Stimulated activated CD4-positive, alpha-beta T cell treated with anti-CD3 and anti-CD28 coated beads, TNF-alpha, amount 100 ng/mL, for 4 hours (primary cell): Measurements from ENCODE around the gene DNM1L.

Experiments
- DNase-seq, 3 experiments: peaks; one replicate each; pipeline ENCODE4 v3.0.0-alpha.2; 2020; ENCODE audit warnings: low read depth in 3 of 3

The DNM1L gene

GRCh38 chr12:32679091-32679919, at the start of gene DNM1L:
Gene DNM1L, plus strand, starts transcription at chr12:32679301. Its CDS starts 63 bp downstream, at chr12:32679364.
- DNase-seq: peak; percentile 80 to 86 (median 81)

GRCh38 chr12:32641287-32641901, 37.7 kb upstream of the DNM1L start:
- DNase-seq: no peak

- no peak for DNase-seq
Measured at GRCh38 chr12:32644431-32644830, 34.7 kb upstream of the DNM1L start.

GRCh38 chr12:32647275-32647674, 31.8 kb upstream of the DNM1L start:
- no peak for DNase-seq

- DNase-seq: no peak
Measured at GRCh38 chr12:32650508-32650907, 28.6 kb upstream of the DNM1L start.

- no peak for DNase-seq
Measured at GRCh38 chr12:32651151-32651955, 27.7 kb upstream of the DNM1L start.

- no peak for DNase-seq
Measured at GRCh38 chr12:32651956-32652210, 27.2 kb upstream of the DNM1L start.

GRCh38 chr12:32659908-32660440, 19.1 kb upstream of the DNM1L start:
- no peak for DNase-seq

GRCh38 chr12:32661706-32662105, 17.4 kb upstream of the DNM1L start:
- DNase-seq: no peak

GRCh38 chr12:32662665-32663064, 16.4 kb upstream of the DNM1L start:
- DNase-seq: no peak

GRCh38 chr12:32666018-32666417, 13.1 kb upstream of the DNM1L start:
- no peak for DNase-seq

- DNase-seq: no peak
Measured at GRCh38 chr12:32669584-32669983, 9.5 kb upstream of the DNM1L start.

GRCh38 chr12:32671930-32672780, 6.9 kb upstream of the DNM1L start:
- DNase-seq: no peak

GRCh38 chr12:32679920-32680237, 778 bp downstream of the DNM1L start:
- DNase-seq: no peak

GRCh38 chr12:32680787-32681186, 1.7 kb downstream of the DNM1L start:
- no peak for DNase-seq

- DNase-seq: no peak
Measured at GRCh38 chr12:32681272-32681671, 2.2 kb downstream of the DNM1L start.

GRCh38 chr12:32686340-32686739, 7.2 kb downstream of the DNM1L start:
- no peak for DNase-seq

GRCh38 chr12:32688786-32689185, 9.7 kb downstream of the DNM1L start:
- no peak for DNase-seq

GRCh38 chr12:32690927-32691326, 11.8 kb downstream of the DNM1L start:
- DNase-seq: no peak

GRCh38 chr12:32692358-32692757, 13.3 kb downstream of the DNM1L start:
- DNase-seq: no peak

- DNase-seq: no peak
Measured at GRCh38 chr12:32693036-32693435, 13.9 kb downstream of the DNM1L start.

GRCh38 chr12:32695787-32696186, 16.7 kb downstream of the DNM1L start:
- no peak for DNase-seq
